IMR-90 (cell line): ENCODE results near the gene MPPED2. TPM values are rescaled to one million over a fixed set of nuclear protein-coding genes. Genes with fewer than 3 reads are reported as not detected.

Experiments
- ATAC-seq: fragments of 200-7000 bp; cut with Tn5 transposase; 2 replicates; pipeline ENCODE4 v1.9.1; 2020; ENCODE audit warnings: low read depth, mild to moderate bottlenecking, moderate library complexity
- BruUV-seq: library from RNA; stranded (reverse); fragments of 400-500 nt; replicated peaks from 2 replicates; lab custom pipeline; 2021; lab: Mats Ljungman, UMichigan
- CTCF ChIA-PET: fragments of 300-600 bp; formaldehyde crosslinking; extraction: SDS; loops from one replicate; lab custom pipeline; 2021; ENCODE audit warnings: antibody characterized with exemption; lab: Yijun Ruan, JAX
- POLR2A ChIA-PET: fragments of 300-600 bp; sonication (Branson Sonifier 250); formaldehyde crosslinking; loops from one replicate; lab custom pipeline; 2022; ENCODE audit warnings: antibody characterized with exemption; ENCODE audit not compliant: unreplicated experiment; lab: Charles Lee
- DNase-seq: peaks from one replicate; pipeline ENCODE4 v3.0.0; 2013
- H2AFZ ChIP-seq: replicated peaks from 2 replicates; pipeline ENCODE3; 2013; ENCODE audit warnings: low read length, mild to moderate bottlenecking; ENCODE audit not compliant: poor library complexity
- H2AK5ac ChIP-seq: 2 replicates; pipeline ENCODE4 v1.6.1; 2013; ENCODE audit warnings: low read depth, low read length, inconsistent platforms
- H2AK9ac ChIP-seq: replicated peaks from 2 replicates; pipeline ENCODE3; 2013; ENCODE audit warnings: mild to moderate bottlenecking, low read depth, low read length, moderate library complexity; ENCODE audit not compliant: poor library complexity
- H2BK120ac ChIP-seq: 2 replicates; pipeline ENCODE4 v1.6.1; 2013; ENCODE audit warnings: low read depth, low read length, inconsistent platforms
- H2BK15ac ChIP-seq: 3 replicates; pipeline ENCODE4 v1.6.1; 2013; ENCODE audit warnings: low read depth, low read length, inconsistent platforms
- H2BK20ac ChIP-seq: 2 replicates; pipeline ENCODE4 v1.6.1; 2013; ENCODE audit warnings: low read depth, mild to moderate bottlenecking, inconsistent platforms, low read length, moderate library complexity
- H2BK5ac ChIP-seq: 2 replicates; pipeline ENCODE4 v1.6.1; 2013; ENCODE audit warnings: mild to moderate bottlenecking, low read depth, low read length, inconsistent platforms; ENCODE audit not compliant: poor library complexity, severe bottlenecking
- H3K14ac ChIP-seq: replicated peaks from 2 replicates; pipeline ENCODE4 v1.6.1; 2013; ENCODE audit warnings: low read depth, low read length, inconsistent platforms
- H3K18ac ChIP-seq: 2 replicates; pipeline ENCODE4 v1.6.1; 2013; ENCODE audit warnings: low read depth, low read length, control low read depth
- H3K23ac ChIP-seq: 2 replicates; pipeline ENCODE4 v1.6.1; 2013; ENCODE audit warnings: low read depth, low read length, inconsistent platforms
- H3K27ac ChIP-seq: 2 replicates; pipeline ENCODE4 v1.5.1; 2013; ENCODE audit warnings: mild to moderate bottlenecking, control low read depth, low read length; ENCODE audit not compliant: insufficient read depth
- H3K27me3 ChIP-seq: 2 replicates; pipeline ENCODE4 v1.6.1; 2013; ENCODE audit warnings: low read length; ENCODE audit not compliant: control insufficient read depth, insufficient read depth
- H3K36me3 ChIP-seq: 2 replicates; pipeline ENCODE4 v1.6.1; 2013; ENCODE audit warnings: low read length, mixed read lengths; ENCODE audit not compliant: control insufficient read depth, insufficient read depth
- H3K4ac ChIP-seq: 2 replicates; pipeline ENCODE4 v1.6.1; 2013; ENCODE audit warnings: low read depth, low read length, inconsistent platforms
- H3K4me1 ChIP-seq: 2 replicates; pipeline ENCODE4 v1.6.1; 2013; ENCODE audit warnings: low read length, mixed read lengths; ENCODE audit not compliant: control insufficient read depth, insufficient read depth
- H3K4me2 ChIP-seq: 2 replicates; pipeline ENCODE4 v1.6.1; 2013; ENCODE audit warnings: low read depth, mild to moderate bottlenecking, control low read depth, low read length, moderate library complexity
- H3K4me3 ChIP-seq: 2 replicates; pipeline ENCODE4 v1.5.1; 2013; ENCODE audit warnings: low read depth, mild to moderate bottlenecking, control low read depth, low read length, moderate library complexity; ENCODE audit not compliant: insufficient read depth
- H3K56ac ChIP-seq: 2 replicates; pipeline ENCODE4 v1.6.1; 2013; ENCODE audit warnings: low read length, inconsistent platforms; ENCODE audit not compliant: insufficient read depth; ENCODE audit errors: extremely low read depth
- H3K79me1 ChIP-seq, 2 experiments: 2 replicates each; pipeline ENCODE4 v1.6.1; 2013; ENCODE audit warnings: low read length in 2 of 2, inconsistent platforms in 1 of 2, low read depth in 1 of 2
- H3K9ac ChIP-seq: 2 replicates; pipeline ENCODE4 v1.6.1; 2013; ENCODE audit warnings: low read depth, low read length, control low read depth
- H3K9me1 ChIP-seq: 2 replicates; pipeline ENCODE4 v1.6.1; 2013; ENCODE audit warnings: low read length, inconsistent platforms; ENCODE audit not compliant: insufficient read depth
- H3K9me3 ChIP-seq: 2 replicates; pipeline ENCODE4 v1.6.1; 2013; ENCODE audit warnings: low read length; ENCODE audit not compliant: control insufficient read depth, insufficient read depth
- H4K20me1 ChIP-seq: 2 replicates; pipeline ENCODE4 v1.6.1; 2013; ENCODE audit warnings: low read length, inconsistent platforms; ENCODE audit not compliant: insufficient read depth
- H4K5ac ChIP-seq: 2 replicates; pipeline ENCODE4 v1.6.1; 2013; ENCODE audit warnings: mild to moderate bottlenecking, low read depth, low read length, control low read depth
- H4K8ac ChIP-seq, 2 experiments: 2 replicates each; pipeline ENCODE4 v1.6.1; 2013; ENCODE audit warnings: low read depth in 2 of 2, low read length in 2 of 2, control low read depth in 1 of 2, inconsistent platforms in 1 of 2
- H4K91ac ChIP-seq: 2 replicates; pipeline ENCODE4 v1.6.1; 2013; ENCODE audit warnings: low read depth, low read length, inconsistent platforms; ENCODE audit not compliant: insufficient read depth
- ELK1 ChIP-seq: fragments of 150-350 bp; IDR thresholded peaks from 2 replicates; pipeline ENCODE4 v1.6.1; 2016; ENCODE audit warnings: low read depth, mild to moderate bottlenecking, low read length, moderate library complexity, borderline replicate concordance
- FOS ChIP-seq: fragments of 150-350 bp; IDR thresholded peaks from 2 replicates; pipeline ENCODE4 v1.6.1; 2016; ENCODE audit warnings: low read depth, low read length
- MAZ ChIP-seq: IDR thresholded peaks from 2 replicates; pipeline ENCODE4 v1.6.1; 2012; ENCODE audit warnings: low read depth, mild to moderate bottlenecking, low read length, improper control_type of control experiment, moderate library complexity, borderline replicate concordance
- SMC3 ChIP-seq: fragments of 150-350 bp; IDR thresholded peaks from 2 replicates; pipeline ENCODE4 v1.6.1; 2016; ENCODE audit warnings: low read depth, mild to moderate bottlenecking, antibody characterized with exemption, low read length, moderate library complexity
- WGBS, 2 experiments: methylation state at CpG; one replicate each; pipeline versions ENCODE4 v1.1.5 to v1.1.7; 2013; ENCODE audit warnings: missing lambda C conversion rate in 2 of 2; ENCODE audit not compliant: insufficient read length in 1 of 2; ENCODE audit errors: extremely low coverage in 2 of 2; 5-methylcytosine and 5-hydroxymethylcytosine counted together
- dilution Hi-C: fragments of 300-500 bp; cut with HindIII; formaldehyde crosslinking; loops from one replicate; pipeline ENCODE4 v1.14.3; 2018; ENCODE audit warnings: low sequenced_read_pairs; ENCODE audit not compliant: unreplicated experiment
- in situ Hi-C: fragments of 300-500 bp; cut with MboI; formaldehyde crosslinking; loops from 3 replicates; pipeline ENCODE4 v1.14.3; 2019; ENCODE audit warnings: low sequenced_read_pairs, inconsistent platforms, mixed read lengths
- intact Hi-C: fragments of 100-400 bp; cut with micrococcal nuclease; formaldehyde crosslinking; loops from 2 replicates; pipeline ENCODE4 v1.10.0; 2022
- polyA plus RNA-seq, 3 experiments: library from polyadenylated mRNA; depleted of rRNA; stranded (reverse); fragments of >200 nt; gene quantifications; 2 replicates each; pipeline ENCODE4 v1.2.3, GENCODE V29; 2012; ENCODE audit warnings: low replicate concordance in 1 of 3
- total RNA-seq: library from RNA; depleted of rRNA; stranded (reverse); fragments of >200 nt; gene quantifications from 2 replicates; pipeline ENCODE4 v1.2.3, GENCODE V29; 2012

Gene MPPED2
- total and polyA plus RNA-seq, 2 of the 4 experiments (the other 2 are of a cell fraction): 0.10 TPM; not detected in 1

GRCh38 chr11:30364837-30365482 is 221.2 kb downstream of the MPPED2 start:
- Histone ChIP-seq H3K4ac (no peak overlapping the region), H2BK5ac (no peak overlapping the region), H3K9me1 (no peaks in the 10 kb centered on the region), H3K36me3 (no peaks in the 10 kb centered on the region), H2BK20ac (no peak overlapping the region), H3K4me1 (no peaks in the 10 kb centered on the region; the same call in 1 of the 2 replicates), H3K4me3 (no peak overlapping the region), H2AFZ (no peak overlapping the region), H2BK15ac (no peak overlapping the region), H4K91ac (no peak overlapping the region), H3K18ac (no peak overlapping the region), H3K14ac (no peak overlapping the region), H3K9ac (no peak overlapping the region), H3K27ac (no peak overlapping the region), H4K20me1 (no peaks in the 10 kb centered on the region), H3K9me3 (no peaks in the 10 kb centered on the region), H4K8ac (no peak overlapping the region), H3K27me3 (no peaks in the 10 kb centered on the region; the same call in 1 of the 2 replicates), H2BK120ac (no peak overlapping the region), H2AK5ac (no peak overlapping the region), H3K4me2 (no peak overlapping the region), H3K23ac (no peak overlapping the region), H4K5ac (no peak overlapping the region), H3K56ac (no peak overlapping the region), H2AK9ac (no peak overlapping the region), H3K79me1 (no peaks in the 10 kb centered on the region)
- dilution Hi-C loops (no loop called here), in situ Hi-C loops (no loop called here), intact Hi-C loops (no loop called here)
- no TSS peak for BruUV-seq
- no CpG with 5 or more reads among the region's 9 CpGs for WGBS, 2 experiments
- ChIA-PET CTCF (no interaction called here), POLR2A (no interaction called here)
- no peak for TF ChIP-seq SMC3
- TF ChIP-seq FOS: no peak
- no peak for TF ChIP-seq ELK1
- no peak for TF ChIP-seq MAZ
- ATAC-seq: no peak
- DNase-seq: no peak
